ENCODE data around the gene DNAL1. TPM values are rescaled to one million over a fixed set of nuclear protein-coding genes. Genes with fewer than 3 reads are reported as not detected.
A peak's percentile ranks its signal among the peaks of the same experiment; 100 is the strongest.

DNAL1 gene
- total and polyA plus RNA-seq, 9 of the 15 experiments (the other 6 are each of a cell fraction or from before 2014, with no cell fraction given) = 1.6 to 11.7 (median 4.8) TPM

- no peak for TF ChIP-seq ARHGAP35 (IDR thresholded peaks at IDR 0.05; ENCODE audit: partially characterized antibody)
- peak; percentile 25; the same call in 1 of the 2 replicates for TF ChIP-seq ATF7 (IDR thresholded peaks at IDR 0.05)
- TF ChIP-seq CBX3 (IDR thresholded peaks at IDR 0.05; ENCODE audit: borderline replicate concordance in 1 of 2, low read length in 2 of 2) = no peak
- TF ChIP-seq NCOR1 (IDR thresholded peaks at IDR 0.05) = no peak
- peak; percentile 95 for TF ChIP-seq MAFG (tag; conservative IDR thresholded peaks at IDR 0.05)
- TF ChIP-seq NR0B1 (IDR thresholded peaks at IDR 0.05; ENCODE audit: partially characterized antibody) = no peak
- TF ChIP-seq ZNF23 (CRISPR knock-in tag; IDR thresholded peaks at IDR 0.05) = no peak
- TF ChIP-seq ZNF280A (IDR thresholded peaks at IDR 0.05; ENCODE audit: low read depth, partially characterized antibody) = no peak
- TF ChIP-seq ARID1B (IDR thresholded peaks at IDR 0.05) = 0 out of 2 replicates have a peak, but pooled peaks have one; percentile 16
- TF ChIP-seq ATF1 (CRISPR knock-in tag; IDR thresholded peaks at IDR 0.05) = no peak
- no peak for TF ChIP-seq ATF1 (tag; IDR thresholded peaks at IDR 0.05)
- no peak for TF ChIP-seq WHSC1 (IDR thresholded peaks at IDR 0.05; ENCODE audit: low read length)
- no peak for TF ChIP-seq ZNF347 (CRISPR knock-in tag; IDR thresholded peaks at IDR 0.05; ENCODE audit: low read depth)
- TF ChIP-seq GATAD2B (IDR thresholded peaks at IDR 0.05; ENCODE audit: borderline replicate concordance) = no peak
- no peak for TF ChIP-seq COPS2 (conservative IDR thresholded peaks at IDR 0.05)
- TF ChIP-seq MAFK (IDR thresholded peaks at IDR 0.05; ENCODE audit: low read length) = peak; percentile 86
- no peak for TF ChIP-seq HINFP (tag; conservative IDR thresholded peaks at IDR 0.05; ENCODE audit: low read depth)
- no peak for TF ChIP-seq TAF7 (tag; IDR thresholded peaks at IDR 0.05)
- no peak for TF ChIP-seq HCFC1 (IDR thresholded peaks at IDR 0.05; ENCODE audit: low read depth, low read length)
- no peak for TF ChIP-seq ZNF511 (CRISPR knock-in tag; IDR thresholded peaks at IDR 0.05)
- TF ChIP-seq ZNF57 (CRISPR knock-in tag; IDR thresholded peaks at IDR 0.05) = no peak
- TF ChIP-seq ZNF316 (IDR thresholded peaks at IDR 0.05) = peak; percentile 97
- TF ChIP-seq ZNF274 (IDR thresholded peaks at IDR 0.05; ENCODE audit: borderline replicate concordance, low read depth, low read length) = no peak
- no peak for TF ChIP-seq PBX2 (CRISPR knock-in tag; IDR thresholded peaks at IDR 0.05; ENCODE audit: low read depth)
- TF ChIP-seq PBX2 (tag; conservative IDR thresholded peaks at IDR 0.05; ENCODE audit: low read depth) = no peak
Observed at GRCh38 chr14:73666583-73666982, 21.8 kb downstream of the DNAL1 start (continued).

Measured in K562 (cell line).